Activated CD8-positive, alpha-beta memory T cell treated with anti-CD3 and anti-CD28 coated beads for 4 hours (primary cell): ENCODE measurements around the gene HSD11B2.

ENCODE experiments used
- DNase-seq, 2 donors: peaks; one replicate each; pipeline ENCODE4 v3.0.0-alpha.2; 2020; ENCODE audit warnings: low read depth in 2 of 2

Gene HSD11B2

GRCh38 chr16:67477960-67478554 is 47.1 kb downstream of the HSD11B2 start:
- no peak for DNase-seq

- peak; percentile 96 to 97 for DNase-seq
Observed at GRCh38 chr16:67480833-67481560, 50.1 kb downstream of the HSD11B2 start, which contains the start of gene ATP6V0D1. ATP6V0D1 (minus strand) TSS chr16:67481157; CDS start chr16:67481086, 71 bp downstream.

GRCh38 chr16:67481561-67482232 is 50.8 kb downstream of the HSD11B2 start:
- DNase-seq, result peak; percentile 8 to 12

- DNase-seq, result no peak
Observed at GRCh38 chr16:67482233-67482924, 51.5 kb downstream of the HSD11B2 start.

- DNase-seq, result no peak
Observed at GRCh38 chr16:67483150-67483549, 52.2 kb downstream of the HSD11B2 start, which contains the start of gene AGRP. AGRP (minus strand) TSS chr16:67483547; CDS start chr16:67483398, 149 bp downstream.

GRCh38 chr16:67483731-67484525 is 53.0 kb downstream of the HSD11B2 start:
- no peak for DNase-seq

GRCh38 chr16:67486805-67487204 is 55.9 kb downstream of the HSD11B2 start:
- DNase-seq, result no peak
